Osteocyte (in vitro differentiated cells): Measurements from ENCODE around the gene ZSCAN1. TPM values are rescaled to one million over a fixed set of nuclear protein-coding genes. Genes with fewer than 3 reads are reported as not detected.

ENCODE experiments used
- DNase-seq: peaks from one replicate; pipeline ENCODE4 v3.0.0; 2021; ENCODE audit warnings: mixed read lengths; ENCODE audit not compliant: unreplicated experiment; ENCODE audit errors: extremely low spot score
- H3K27ac Mint-ChIP-seq: one replicate; pipeline ENCODE4 v1.8.0; 2021; ENCODE audit warnings: mild to moderate bottlenecking, mixed read lengths; ENCODE audit not compliant: unreplicated experiment
- H3K27me3 Mint-ChIP-seq: one replicate; pipeline ENCODE4 v1.8.0; 2021; ENCODE audit warnings: mixed read lengths; ENCODE audit not compliant: unreplicated experiment
- H3K36me3 Mint-ChIP-seq: one replicate; pipeline ENCODE4 v1.8.0; 2021; ENCODE audit warnings: mixed read lengths; ENCODE audit not compliant: unreplicated experiment
- H3K4me1 Mint-ChIP-seq: one replicate; pipeline ENCODE4 v1.8.0; 2021; ENCODE audit warnings: mixed read lengths; ENCODE audit not compliant: unreplicated experiment
- H3K4me3 Mint-ChIP-seq: one replicate; pipeline ENCODE4 v1.8.0; 2021; ENCODE audit warnings: mild to moderate bottlenecking, moderate library complexity, mixed read lengths; ENCODE audit not compliant: unreplicated experiment
- H3K9me3 Mint-ChIP-seq: one replicate; pipeline ENCODE4 v1.8.0; 2021; ENCODE audit warnings: mixed read lengths; ENCODE audit not compliant: unreplicated experiment
- total RNA-seq: library from RNA; stranded (reverse); gene quantifications from 2 replicates; pipeline ENCODE4 v1.2.1, GENCODE V29; 2021
- TF ChIP-seq, protein P1 (sequence below): fragments of 200-600 bp; sonication (generic); IDR thresholded peaks from 2 replicates; pipeline ENCODE4 v1.5.0; 2021; ENCODE audit warnings: antibody characterized with exemption, mild to moderate bottlenecking, moderate library complexity

The ZSCAN1 gene
- total RNA-seq, 1 donor from 2014 or later: not detected

DNA sequence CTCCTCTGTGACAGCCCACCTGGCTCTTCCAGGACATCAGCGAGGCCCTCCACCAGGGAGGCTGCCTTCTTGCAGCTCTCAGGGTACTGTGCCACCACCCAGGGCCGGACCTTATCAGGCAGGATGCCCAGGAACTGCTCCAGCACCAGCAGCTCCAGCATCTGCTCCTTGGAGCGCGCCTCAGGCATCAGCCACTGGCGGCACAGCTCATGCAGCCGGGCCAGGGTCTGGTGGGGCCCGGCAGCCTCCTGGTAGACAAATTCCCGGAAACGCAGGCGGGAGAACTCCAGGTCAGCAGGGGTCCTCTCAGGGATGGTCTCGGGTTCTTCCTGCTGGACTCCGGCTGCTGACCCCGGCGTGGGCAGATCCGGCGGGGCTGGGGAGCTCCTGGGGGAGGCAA lies 56.0 kb downstream of the ZSCAN1 start:
- DNase-seq: no peak
- Mint-ChIP-seq H3K4me1 (no peaks in the 10 kb centered on the region), H3K4me3 (no peak overlapping the region), H3K27me3 (no peaks in the 10 kb centered on the region), H3K27ac (no peak overlapping the region), H3K9me3 (peaks cover 3% of the 10 kb centered on the region), H3K36me3 (peaks cover 41% of the 10 kb centered on the region)
- TF ChIP-seq, protein P1, sequence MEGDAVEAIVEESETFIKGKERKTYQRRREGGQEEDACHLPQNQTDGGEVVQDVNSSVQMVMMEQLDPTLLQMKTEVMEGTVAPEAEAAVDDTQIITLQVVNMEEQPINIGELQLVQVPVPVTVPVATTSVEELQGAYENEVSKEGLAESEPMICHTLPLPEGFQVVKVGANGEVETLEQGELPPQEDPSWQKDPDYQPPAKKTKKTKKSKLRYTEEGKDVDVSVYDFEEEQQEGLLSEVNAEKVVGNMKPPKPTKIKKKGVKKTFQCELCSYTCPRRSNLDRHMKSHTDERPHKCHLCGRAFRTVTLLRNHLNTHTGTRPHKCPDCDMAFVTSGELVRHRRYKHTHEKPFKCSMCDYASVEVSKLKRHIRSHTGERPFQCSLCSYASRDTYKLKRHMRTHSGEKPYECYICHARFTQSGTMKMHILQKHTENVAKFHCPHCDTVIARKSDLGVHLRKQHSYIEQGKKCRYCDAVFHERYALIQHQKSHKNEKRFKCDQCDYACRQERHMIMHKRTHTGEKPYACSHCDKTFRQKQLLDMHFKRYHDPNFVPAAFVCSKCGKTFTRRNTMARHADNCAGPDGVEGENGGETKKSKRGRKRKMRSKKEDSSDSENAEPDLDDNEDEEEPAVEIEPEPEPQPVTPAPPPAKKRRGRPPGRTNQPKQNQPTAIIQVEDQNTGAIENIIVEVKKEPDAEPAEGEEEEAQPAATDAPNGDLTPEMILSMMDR: no peak

GRCh38 chr19:58091251-58091995 lies 57.6 kb downstream of the ZSCAN1 start:
- no peak overlapping the region for H3K4me3 Mint-ChIP-seq
- DNase-seq: no peak
- peaks cover 37% of the 10 kb centered on the region for H3K36me3 Mint-ChIP-seq
- no peaks in the 10 kb centered on the region for H3K27me3 Mint-ChIP-seq
- H3K4me1 Mint-ChIP-seq: no peaks in the 10 kb centered on the region
- H3K27ac Mint-ChIP-seq: no peak overlapping the region
- TF ChIP-seq, protein P1: no peak
- H3K9me3 Mint-ChIP-seq: peaks cover 3% of the 10 kb centered on the region

DNA sequence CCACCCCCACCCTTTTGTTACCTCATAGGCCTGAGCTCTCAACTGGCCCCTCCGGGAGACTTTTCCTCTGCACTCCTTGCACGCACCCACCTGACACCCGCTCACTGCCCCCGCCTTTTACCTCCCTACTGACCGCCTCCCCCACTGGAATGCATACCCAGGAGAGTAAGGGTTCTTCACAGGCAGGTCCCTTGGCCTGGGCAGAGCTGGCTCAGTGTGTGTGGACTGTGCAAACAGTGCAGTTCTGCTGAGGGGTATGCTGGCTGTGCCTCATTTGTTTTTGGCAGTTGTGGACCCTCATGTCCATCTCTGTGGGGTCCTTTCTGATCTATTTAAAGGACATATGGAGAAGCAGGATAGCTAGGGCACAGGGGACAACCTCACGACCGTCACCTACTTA lies 59.2 kb downstream of the ZSCAN1 start:
- Mint-ChIP-seq H3K9me3 (peaks cover 3% of the 10 kb centered on the region), H3K4me3 (no peak overlapping the region), H3K36me3 (peaks cover 28% of the 10 kb centered on the region), H3K27ac (no peak overlapping the region), H3K4me1 (peaks cover 3% of the 10 kb centered on the region), H3K27me3 (no peaks in the 10 kb centered on the region)
- TF ChIP-seq, protein P1: no peak
- DNase-seq: no peak

DNA sequence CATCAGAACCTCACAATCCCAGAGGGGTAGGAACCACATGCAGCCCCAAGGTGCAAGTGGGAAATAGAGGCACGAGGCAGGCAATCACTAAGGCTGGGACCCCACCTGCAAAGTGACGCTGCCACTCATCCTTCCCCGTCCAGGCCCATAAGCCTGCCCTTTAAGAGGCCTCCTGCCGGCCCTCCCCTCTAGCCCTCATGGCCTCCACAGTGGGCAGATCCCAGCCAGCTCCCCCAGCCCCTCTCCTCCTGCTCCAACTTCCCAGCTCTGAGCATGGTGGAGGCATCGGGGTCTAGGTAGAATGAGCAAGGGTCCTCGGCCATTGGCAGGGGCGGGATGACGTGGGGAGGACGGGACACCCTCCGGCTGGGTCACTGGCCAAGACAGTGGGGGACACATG lies 61.5 kb downstream of the ZSCAN1 start:
- H3K27me3 Mint-ChIP-seq: no peaks in the 10 kb centered on the region
- H3K27ac Mint-ChIP-seq: no peak overlapping the region
- peaks cover 6% of the 10 kb centered on the region for H3K9me3 Mint-ChIP-seq
- H3K4me1 Mint-ChIP-seq: peaks cover 9% of the 10 kb centered on the region
- no peak overlapping the region for H3K4me3 Mint-ChIP-seq
- TF ChIP-seq, protein P1: no peak
- no peak for DNase-seq
- peaks cover 20% of the 10 kb centered on the region for H3K36me3 Mint-ChIP-seq

DNA sequence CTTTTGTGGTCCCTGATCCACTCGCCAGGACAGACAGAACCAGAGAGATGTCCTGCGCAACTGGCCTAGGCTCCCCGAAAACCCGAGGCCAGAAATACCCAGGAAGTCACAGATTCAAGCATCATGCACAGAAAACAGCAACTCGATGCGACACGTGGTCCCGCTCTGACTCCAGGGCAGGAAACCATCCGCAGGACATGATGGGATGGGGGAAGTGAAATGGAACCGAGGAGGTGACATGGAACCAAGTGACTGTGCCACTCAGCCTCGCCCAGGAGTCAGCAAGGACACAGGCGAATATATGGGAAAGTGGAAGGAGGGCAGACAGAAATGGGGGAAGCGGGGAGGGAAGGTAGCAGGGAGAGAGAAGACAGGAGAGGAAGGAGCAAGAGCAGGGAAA lies 63.1 kb downstream of the ZSCAN1 start:
- TF ChIP-seq, protein P1: no peak
- Mint-ChIP-seq H3K4me1 (peaks cover 9% of the 10 kb centered on the region), H3K4me3 (peak overlapping the region; percentile 70), H3K27me3 (no peaks in the 10 kb centered on the region), H3K27ac (peak overlapping the region; percentile 83), H3K36me3 (peaks cover 17% of the 10 kb centered on the region), H3K9me3 (peaks cover 6% of the 10 kb centered on the region)
- DNase-seq: no peak
